Stimulated activated CD4-positive, alpha-beta T cell treated with anti-CD3 and anti-CD28 coated beads, Interleukin-2, amount 100 ng/mL, for 4 hours (primary cell): ENCODE data around the gene HIKESHI.
"Not testable (repeated sequence)": the region's sequence is repeated elsewhere in the genome, so short reads cannot be mapped to it uniquely, and the experiment has no call there.

ENCODE experiments used
- DNase-seq: peaks from one replicate; pipeline ENCODE4 v3.0.0-alpha.2; 2020; ENCODE audit warnings: low read depth

Gene HIKESHI

GRCh38 chr11:86302092-86302793 lies at the start of gene HIKESHI:
TSS of gene HIKESHI (plus strand) at chr11:86302240. CDS start at chr11:86302449, 209 bp downstream.
- peak; percentile 89 for DNase-seq

GRCh38 chr11:86255896-86256295 lies 46.1 kb upstream of the HIKESHI start:
- no peak for DNase-seq

- no peak for DNase-seq
Observed at GRCh38 chr11:86256608-86257007, 45.4 kb upstream of the HIKESHI start.

GRCh38 chr11:86257446-86257845 lies 44.6 kb upstream of the HIKESHI start:
- no peak for DNase-seq

GRCh38 chr11:86259730-86260129 lies 42.3 kb upstream of the HIKESHI start:
- DNase-seq, result no peak

- DNase-seq, result no peak
Observed at GRCh38 chr11:86261328-86261727, 40.7 kb upstream of the HIKESHI start.

GRCh38 chr11:86262387-86262786 lies 39.7 kb upstream of the HIKESHI start:
- no peak for DNase-seq

GRCh38 chr11:86264649-86265048 lies 37.4 kb upstream of the HIKESHI start:
- DNase-seq, result no peak

GRCh38 chr11:86265194-86265593 lies 36.8 kb upstream of the HIKESHI start:
- no peak for DNase-seq

GRCh38 chr11:86269645-86270044 lies 32.4 kb upstream of the HIKESHI start:
- DNase-seq, result no peak

- no peak for DNase-seq
Observed at GRCh38 chr11:86274503-86274902, 27.5 kb upstream of the HIKESHI start.

GRCh38 chr11:86274999-86275398 lies 27.0 kb upstream of the HIKESHI start:
- DNase-seq, result no peak

- DNase-seq, result no peak
Observed at GRCh38 chr11:86275493-86276370, 26.3 kb upstream of the HIKESHI start.

- no peak for DNase-seq
Observed at GRCh38 chr11:86277741-86278140, 24.3 kb upstream of the HIKESHI start.

- DNase-seq, result no peak
Observed at GRCh38 chr11:86278226-86278625, 23.8 kb upstream of the HIKESHI start.

GRCh38 chr11:86279747-86280146 lies 22.3 kb upstream of the HIKESHI start:
- no peak for DNase-seq

- DNase-seq, result no peak
Observed at GRCh38 chr11:86287468-86287796, 14.6 kb upstream of the HIKESHI start.

- DNase-seq, result no peak
Observed at GRCh38 chr11:86288776-86289507, 13.1 kb upstream of the HIKESHI start.

- not testable (repeated sequence) for DNase-seq
Observed at GRCh38 chr11:86289508-86290280, 12.3 kb upstream of the HIKESHI start.

- DNase-seq, result peak; percentile 45
Observed at GRCh38 chr11:86291466-86292262, 10.4 kb upstream of the HIKESHI start.
